GM19324 (cell line): Measurements from ENCODE around the gene SPARC.

Experiments
- ATAC-seq: cut with Tn5 transposase; IDR thresholded peaks from one replicate; pipeline ENCODE4 v1.9.1; 2021; ENCODE audit warnings: mild to moderate bottlenecking, moderate library complexity; ENCODE audit not compliant: unreplicated experiment, low FRiP score

SPARC gene

DNA sequence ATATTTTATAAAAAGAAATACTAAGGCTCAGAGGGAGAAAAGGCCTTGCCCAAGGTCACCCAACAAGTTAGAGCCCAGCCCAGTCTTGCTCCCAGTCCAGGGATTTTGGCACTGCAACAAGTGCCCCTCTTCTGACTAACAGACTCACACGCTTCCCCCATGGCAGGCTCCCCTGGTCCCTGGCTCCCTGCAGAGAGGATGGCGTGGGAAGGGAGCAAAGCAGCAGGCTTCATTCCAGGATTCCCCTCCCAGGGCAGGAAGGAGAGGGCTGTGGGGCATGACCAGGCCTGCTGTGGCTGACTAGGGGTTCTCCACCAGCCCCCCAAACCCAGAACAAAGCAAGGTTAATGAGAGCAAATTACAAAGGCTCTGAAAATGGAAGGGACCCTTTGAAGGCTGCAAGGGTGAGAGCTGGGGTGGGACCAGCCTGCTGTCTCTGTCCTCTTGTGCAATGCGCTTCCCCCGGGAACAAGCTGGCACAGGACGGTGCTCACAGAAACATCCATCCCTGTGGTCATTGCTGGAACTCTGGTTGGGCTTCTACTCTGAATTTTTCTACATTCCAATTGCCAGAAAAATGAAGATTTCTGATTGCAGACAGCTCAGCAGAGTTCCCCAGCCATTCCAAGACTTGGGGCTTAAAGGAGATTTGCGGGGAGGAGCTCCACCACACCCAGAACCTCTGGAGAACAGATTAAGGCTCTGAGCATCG lies 58.4 kb downstream of the SPARC start:
- ATAC-seq, result no peak

DNA sequence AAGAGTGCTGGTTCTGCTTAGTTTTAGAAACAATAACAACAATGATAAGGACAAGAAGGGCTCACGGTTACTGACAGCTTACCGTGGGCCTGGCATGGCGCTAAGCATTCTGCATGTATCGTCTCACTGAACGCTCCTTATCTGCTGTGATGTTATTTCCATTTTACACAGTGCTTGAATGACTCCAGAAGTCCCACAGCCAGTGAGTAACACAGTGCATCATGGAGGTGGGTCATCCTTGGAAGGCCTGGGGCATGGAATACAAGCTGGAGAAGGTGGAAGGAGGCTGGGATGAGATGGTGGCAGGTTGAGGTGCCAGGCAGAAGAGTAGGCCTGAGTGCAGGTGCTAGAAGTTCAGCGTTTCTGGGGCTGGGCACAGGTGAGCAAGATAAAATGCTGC lies 59.1 kb downstream of the SPARC start:
- no peak for ATAC-seq

DNA sequence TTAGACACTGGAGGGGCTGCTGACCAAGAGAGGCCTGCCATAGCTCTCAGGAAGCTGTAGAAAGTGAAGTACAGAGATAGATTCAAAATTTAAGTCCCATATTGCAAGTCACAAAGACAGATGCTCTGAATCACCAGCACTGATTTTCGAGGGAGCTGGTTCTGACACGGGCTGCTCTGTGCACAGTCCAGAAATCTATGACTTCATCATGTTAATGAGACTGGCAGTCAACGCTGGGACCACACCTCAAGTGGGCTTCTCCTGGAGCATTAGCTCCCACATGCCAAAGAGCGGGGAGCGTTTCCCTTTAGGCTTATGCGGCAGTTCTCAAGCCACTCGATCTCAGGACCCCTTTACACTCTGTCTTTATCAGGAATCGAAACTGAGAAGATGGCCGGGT lies 61.4 kb downstream of the SPARC start:
- ATAC-seq, result no peak

DNA sequence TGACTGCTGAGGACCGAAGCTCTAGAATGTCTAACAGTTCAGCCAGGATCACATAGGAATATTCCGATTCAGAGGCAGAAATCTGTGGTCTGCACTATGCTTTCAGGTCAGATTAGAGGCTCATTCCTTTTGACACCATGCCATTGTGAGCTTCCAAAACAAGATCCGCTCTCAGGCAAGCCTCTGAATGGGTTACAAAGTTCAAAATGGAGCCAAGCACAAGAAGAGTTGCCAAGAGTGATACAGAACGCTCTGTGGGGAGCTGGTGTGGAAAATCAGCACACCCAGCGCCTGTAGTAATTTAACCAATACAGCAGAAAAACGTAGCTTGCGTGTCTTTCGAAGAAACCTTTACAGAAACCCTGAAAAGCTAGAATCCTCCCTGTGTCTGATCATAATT lies 62.2 kb downstream of the SPARC start:
- ATAC-seq, result no peak

DNA sequence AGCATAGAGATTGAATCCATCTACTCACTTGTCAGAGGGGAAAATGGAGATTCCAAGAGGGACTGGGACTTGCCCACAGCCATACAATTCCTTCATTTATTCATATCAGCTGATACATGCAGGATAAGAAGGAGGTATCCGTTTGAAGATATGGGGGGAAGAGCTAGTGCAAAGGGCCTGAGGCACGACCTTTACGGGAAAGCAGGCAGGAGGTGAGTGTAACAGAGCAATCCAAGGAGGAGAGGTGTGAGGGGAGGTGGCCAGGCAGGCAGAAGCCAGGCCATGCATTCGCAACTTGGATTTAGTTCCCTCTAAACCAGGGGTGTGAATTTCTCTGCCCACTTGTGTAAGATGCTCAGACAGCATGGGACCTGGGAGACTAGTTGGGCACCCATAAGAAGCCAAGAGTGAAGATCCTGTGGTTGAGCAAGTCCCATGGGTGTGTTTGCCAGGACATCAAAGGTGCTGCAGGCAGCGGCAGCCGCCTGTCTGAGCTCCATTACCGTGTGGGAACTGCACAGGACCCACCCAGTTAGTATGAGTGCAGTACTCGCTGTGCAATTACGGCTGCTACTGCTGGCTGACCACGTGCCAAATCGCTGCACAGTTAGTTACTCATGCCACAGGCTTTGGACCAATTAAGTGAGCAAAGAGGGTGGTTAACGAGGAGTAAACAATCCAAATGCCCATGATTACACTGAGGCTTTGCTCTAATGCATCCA lies 64.2 kb downstream of the SPARC start:
- ATAC-seq, result no peak

DNA sequence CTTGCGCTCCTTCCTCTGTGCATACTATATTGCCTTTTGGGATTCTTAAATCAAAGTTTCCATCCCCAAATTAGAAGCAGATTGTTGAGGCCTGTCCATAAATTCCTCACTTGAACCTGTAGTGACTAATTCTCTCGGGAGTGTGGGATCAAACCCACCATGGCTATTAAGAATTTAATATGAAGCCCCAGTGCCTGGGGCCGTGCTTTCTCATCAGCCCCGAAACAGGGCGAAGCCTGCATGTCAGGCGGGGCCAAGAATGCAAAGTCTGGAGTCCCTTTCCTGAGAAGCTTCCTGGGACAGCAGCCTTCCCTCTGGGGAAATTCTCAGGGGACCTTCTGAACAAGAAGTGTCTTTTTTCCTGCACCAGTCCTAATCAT lies 66.3 kb downstream of the SPARC start:
- ATAC-seq, result no peak

DNA sequence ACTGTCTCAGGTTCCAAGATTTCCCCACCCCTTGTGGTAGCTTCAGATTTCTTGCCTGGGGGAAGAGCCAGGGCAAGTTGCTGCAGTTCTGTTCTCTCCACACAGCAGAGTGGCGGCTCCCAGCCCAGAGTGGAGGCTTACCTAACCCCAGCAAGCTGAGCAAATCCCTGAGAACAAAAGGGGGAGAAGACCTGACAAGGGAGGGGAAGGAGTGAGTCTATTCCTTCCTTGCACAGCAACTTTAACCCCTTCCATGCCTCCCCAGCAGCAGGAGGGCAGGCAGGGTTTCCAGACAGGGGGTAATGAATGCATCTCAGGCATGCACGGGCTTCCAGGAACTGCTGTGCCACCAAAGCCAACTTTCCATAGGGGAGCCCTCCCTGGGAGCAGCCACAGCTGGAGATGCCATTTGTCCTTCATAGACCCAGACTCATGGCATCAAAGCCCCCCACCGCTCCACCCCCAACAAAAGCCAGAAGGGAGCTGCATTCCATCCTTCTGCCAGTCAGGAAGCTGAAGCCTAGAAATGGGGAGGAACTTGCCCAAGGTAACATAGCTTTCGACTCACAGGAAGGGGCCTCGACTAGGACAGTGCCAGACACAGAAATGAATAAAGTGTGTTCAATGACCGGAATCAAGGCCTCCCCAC lies 66.8 kb downstream of the SPARC start:
- ATAC-seq, result no peak

DNA sequence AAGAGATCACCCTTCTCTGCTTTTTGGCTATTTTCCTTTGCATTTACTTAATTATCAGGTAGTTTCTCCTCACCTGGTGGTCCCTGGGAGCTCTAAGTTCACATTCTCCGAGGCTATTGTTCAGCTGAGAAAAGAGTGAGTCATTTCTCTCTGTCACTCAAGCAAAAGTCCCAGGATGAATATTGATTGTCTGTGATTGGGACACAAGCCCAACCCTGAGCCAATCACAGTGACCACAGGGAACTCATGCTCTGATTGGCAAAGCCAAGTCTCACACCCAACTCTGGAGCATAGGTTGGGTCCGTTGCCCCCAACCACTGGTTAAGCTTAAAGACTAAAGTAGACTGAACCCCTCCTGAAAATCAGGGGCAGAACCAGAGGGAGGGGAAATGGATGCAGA lies 67.8 kb downstream of the SPARC start:
- no peak for ATAC-seq

DNA sequence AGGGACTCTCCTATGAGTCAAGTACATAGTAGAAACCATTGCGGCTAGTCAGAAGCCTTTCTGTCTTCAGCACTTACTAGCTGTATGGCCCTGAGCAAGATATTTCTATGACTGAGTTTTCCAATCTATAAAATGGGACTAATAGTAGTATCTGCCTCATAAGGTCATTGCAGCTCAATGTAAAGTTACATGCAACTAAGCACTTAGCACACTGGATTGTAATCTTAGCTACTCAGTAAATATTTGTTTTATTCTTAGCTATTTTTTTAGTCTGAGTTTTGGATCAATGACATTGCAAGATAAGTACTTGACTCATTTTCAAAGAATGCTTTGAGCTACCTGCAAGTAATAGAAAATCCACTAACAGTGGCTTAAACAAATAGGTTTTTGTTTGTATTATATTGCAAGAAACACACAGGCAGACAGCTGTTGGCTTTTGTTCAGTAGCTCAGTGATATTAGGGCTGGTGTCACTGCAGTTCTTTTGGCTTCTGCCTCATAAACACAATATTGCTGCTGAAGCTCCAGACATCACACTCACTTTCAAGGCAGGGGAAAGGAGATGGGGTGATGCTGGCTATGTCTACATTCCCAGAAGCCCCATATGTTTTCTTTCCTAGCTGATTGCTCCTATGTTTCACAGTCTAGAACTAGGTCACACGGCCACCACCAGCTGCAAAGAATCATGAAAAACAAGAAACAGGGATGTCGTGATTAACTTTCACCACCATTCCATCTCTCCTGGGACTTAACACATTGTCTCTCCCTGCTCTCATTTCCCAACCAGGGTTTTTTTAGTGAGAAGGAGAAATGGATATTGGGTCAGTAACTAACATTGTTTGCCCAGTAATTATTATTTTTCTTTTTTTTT lies 68.6 kb downstream of the SPARC start:
- ATAC-seq, result no peak

DNA sequence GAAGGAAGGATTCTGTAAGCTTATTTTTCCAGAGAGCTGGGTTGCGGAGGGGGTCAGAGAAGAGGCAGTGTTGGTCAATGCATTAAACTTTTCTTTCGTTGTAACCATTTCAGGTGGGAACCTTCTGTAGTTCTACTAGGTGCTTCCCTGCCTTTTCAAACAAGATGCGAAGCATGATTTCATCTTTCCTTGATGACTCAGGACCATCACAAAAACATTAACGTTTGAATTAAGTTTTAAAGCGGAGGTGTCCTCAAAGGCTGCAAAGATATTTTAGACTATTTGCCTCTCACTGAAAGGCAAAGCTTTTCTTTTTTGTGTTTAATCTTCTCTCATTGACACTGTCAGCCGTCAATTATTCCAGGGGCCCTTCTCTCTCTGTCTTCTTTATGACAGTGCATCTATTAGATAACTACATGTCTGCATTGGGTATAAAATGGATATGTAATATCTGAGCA lies 69.3 kb downstream of the SPARC start:
- ATAC-seq, result no peak

DNA sequence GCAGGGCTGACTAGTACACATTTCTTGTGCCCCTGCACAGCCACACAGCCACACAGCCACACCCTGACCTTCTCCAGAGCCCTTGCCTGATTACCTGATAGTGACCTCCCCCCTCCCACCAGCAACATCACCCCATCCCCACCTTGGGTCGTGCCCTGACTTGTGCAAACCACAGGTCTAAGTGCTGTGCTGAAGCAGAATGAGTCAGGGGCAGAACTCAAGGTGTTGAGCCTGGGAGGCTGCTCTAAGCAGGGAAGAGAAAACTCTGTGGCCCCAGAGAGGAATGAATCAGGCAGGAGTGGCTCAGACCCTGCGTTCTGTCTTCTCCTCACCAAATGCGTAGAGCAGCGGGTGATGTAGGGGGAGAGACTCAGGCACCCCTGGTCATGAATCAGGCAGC lies 71.3 kb downstream of the SPARC start:
- no peak for ATAC-seq

DNA sequence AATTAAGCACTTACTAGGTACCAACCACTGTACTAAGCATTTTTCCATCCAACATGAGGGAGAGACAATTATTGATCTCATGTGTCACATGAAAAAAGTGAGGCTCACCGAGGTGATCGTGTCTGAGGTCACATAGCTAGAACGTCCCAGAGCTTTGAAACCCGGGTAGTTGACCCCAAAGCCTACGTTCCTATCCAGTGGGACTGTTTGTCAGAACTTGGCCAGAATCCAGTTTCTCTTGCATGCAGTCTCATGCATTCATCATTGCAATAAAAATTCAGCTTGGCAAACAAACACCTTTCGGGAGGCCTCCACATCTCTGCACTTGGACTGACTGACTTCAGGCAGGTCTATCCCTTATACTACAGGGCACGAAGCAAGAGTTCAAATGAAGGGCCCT lies 72.2 kb downstream of the SPARC start:
- no peak for ATAC-seq

DNA sequence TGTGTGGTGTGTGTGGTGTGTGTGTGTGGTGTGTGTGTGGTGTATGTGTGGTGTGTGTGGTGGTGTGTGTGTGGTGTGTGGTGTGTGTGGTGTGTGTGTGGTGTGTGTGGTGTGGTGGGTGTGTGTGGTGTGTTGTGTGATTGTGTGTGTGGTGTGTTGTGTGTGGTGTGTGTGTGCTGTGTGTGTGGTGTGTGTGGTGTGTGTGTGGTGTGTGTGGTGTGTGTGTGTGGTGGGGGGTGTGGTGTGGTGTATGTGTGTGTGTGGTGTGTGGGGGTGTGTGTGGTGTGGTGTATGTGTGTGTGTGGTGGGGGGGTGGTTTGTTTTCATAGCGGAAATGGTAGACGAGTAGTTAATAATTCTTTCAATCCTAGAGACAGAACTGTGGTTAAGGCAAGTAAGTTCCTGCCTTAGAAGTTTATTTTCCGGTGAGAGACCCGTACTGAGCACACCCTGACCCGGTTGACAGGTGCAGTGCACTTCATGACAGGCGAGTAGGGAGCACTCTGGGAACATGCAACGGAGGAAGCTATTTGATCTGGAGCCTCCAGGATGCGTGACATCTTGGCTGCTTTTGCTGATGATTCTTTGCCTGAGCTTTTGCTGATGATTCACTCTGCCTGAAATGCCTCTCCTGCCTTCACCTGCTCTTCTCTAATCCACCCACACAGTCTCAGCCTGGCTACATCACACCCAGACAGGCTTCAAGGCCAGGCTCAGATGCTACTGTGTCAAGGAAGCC lies 73.9 kb downstream of the SPARC start:
- ATAC-seq, result peak; percentile 68

DNA sequence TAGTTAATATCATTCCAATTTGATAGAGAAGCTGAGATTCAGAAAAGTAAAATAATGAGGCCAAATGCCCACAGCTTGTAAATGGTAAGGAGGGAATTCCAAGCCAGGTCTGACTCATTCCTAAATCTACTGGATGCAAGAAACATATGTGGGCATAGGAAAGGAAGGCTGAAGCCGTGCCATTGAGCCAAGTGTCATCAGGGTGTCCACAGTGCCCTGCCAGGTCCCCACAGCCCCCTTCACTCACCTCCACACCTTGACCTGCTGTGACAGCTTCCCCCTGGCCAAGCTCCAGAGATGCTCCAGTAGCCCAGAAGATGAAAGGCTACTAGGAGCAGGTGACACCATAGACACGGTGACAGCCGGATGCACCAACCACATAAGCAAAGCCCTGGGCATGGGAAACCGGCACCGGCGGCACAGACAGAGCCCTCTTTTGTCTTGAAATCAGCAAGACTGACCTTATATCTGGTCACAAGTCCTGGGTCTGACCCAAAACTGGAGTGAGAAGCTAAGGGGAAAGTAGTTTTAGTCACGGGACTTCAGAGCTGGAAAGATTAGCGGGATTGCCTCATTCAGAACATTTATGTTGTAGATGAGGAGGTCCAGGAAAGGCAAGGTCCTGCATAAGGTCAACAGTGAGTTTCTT lies 75.5 kb downstream of the SPARC start:
- ATAC-seq, result no peak
